ENCODE data around the gene CAPN1. TPM values are rescaled to one million over a fixed set of nuclear protein-coding genes. Genes with fewer than 3 reads are reported as not detected.
"Not testable (repeated sequence)": the region's sequence is repeated elsewhere in the genome, so short reads cannot be mapped to it uniquely, and the experiment has no call there.

CAPN1 gene
- total and polyA plus RNA-seq, 8 donors: 79.5 to 325 (median 134) TPM

GRCh38 chr11:65243797-65244196, 62.1 kb downstream of the CAPN1 start:
- DNase-seq: no peak
- no peak overlapping the region for H3K4me3 ChIP-seq
- H3K27ac ChIP-seq: no peak overlapping the region
- no peaks in the 10 kb centered on the region for H3K36me3 ChIP-seq
- WGBS, 5 donors: 59 to 70% (median 61%) methylated on average over 4 of the region's 4 CpGs
- H3K9me3 ChIP-seq: peaks cover 0 to 6% (median 0%) of the 10 kb centered on the region in 4 donors
- TF ChIP-seq CTCF (IDR thresholded peaks at IDR 0.05) (no peak), POLR2AphosphoS5 (IDR thresholded peaks at IDR 0.05) (no peak), POLR2A (IDR thresholded peaks at IDR 0.05) (no peak), EP300 (IDR thresholded peaks at IDR 0.05) (no peak)
- H3K27me3 ChIP-seq: no peaks in the 10 kb centered on the region
- intact Hi-C loops (cut with DNase I; ENCODE audit: low total_unique reads): no loop called here
- no peaks in the 10 kb centered on the region for H3K4me1 ChIP-seq

GRCh38 chr11:65245046-65245445, 63.3 kb downstream of the CAPN1 start:
- H3K4me3 ChIP-seq; intact Hi-C loops (cut with DNase I; ENCODE audit: low total_unique reads); H3K27ac ChIP-seq; DNase-seq; H3K27me3 ChIP-seq; H3K9me3 ChIP-seq; H3K36me3 ChIP-seq; H3K4me1 ChIP-seq: not testable (repeated sequence)
- 77 to 89% (median 86%) methylated on average over 8 of the region's 8 CpGs for WGBS, 5 donors

GRCh38 chr11:65246506-65246905, 64.8 kb downstream of the CAPN1 start:
- peaks cover 0 to 6% (median 0%) of the 10 kb centered on the region in 4 donors for H3K9me3 ChIP-seq
- no peaks in the 10 kb centered on the region for H3K4me1 ChIP-seq
- DNase-seq: peak in 1 of 2 donors; percentile 24
- no peak for TF ChIP-seq POLR2A (IDR thresholded peaks at IDR 0.05)
- no peak for TF ChIP-seq EP300 (IDR thresholded peaks at IDR 0.05)
- TF ChIP-seq POLR2AphosphoS5 (IDR thresholded peaks at IDR 0.05): no peak
- no peak for TF ChIP-seq CTCF (IDR thresholded peaks at IDR 0.05)
- no peak overlapping the region for H3K27ac ChIP-seq
- H3K36me3 ChIP-seq: no peaks in the 10 kb centered on the region
- 54 to 81% (median 62%) methylated on average over 4 to 5 of the region's 5 CpGs for WGBS, 5 donors
- H3K4me3 ChIP-seq: no peak overlapping the region
- H3K27me3 ChIP-seq: peaks cover 0 to 2% (median 0%) of the 10 kb centered on the region in 3 donors
- intact Hi-C loops (cut with DNase I; ENCODE audit: low total_unique reads): no loop called here

GRCh38 chr11:65248184-65248710, 66.5 kb downstream of the CAPN1 start:
- 76 to 87% (median 81%) methylated on average over 9 of the region's 9 CpGs for whole genome bisulfite sequencing, 5 donors

GRCh38 chr11:65251476-65251875, 69.7 kb downstream of the CAPN1 start:
- H3K27me3 ChIP-seq: peaks cover 0 to 7% (median 0%) of the 10 kb centered on the region in 3 donors
- DNase-seq: no peak
- intact Hi-C loops (cut with DNase I; ENCODE audit: low total_unique reads): no loop called here
- no peaks in the 10 kb centered on the region for H3K4me1 ChIP-seq
- no peaks in the 10 kb centered on the region for H3K36me3 ChIP-seq
- H3K27ac ChIP-seq: no peak overlapping the region
- no peaks in the 10 kb centered on the region for H3K9me3 ChIP-seq
- TF ChIP-seq POLR2AphosphoS5 (IDR thresholded peaks at IDR 0.05) (no peak), CTCF (IDR thresholded peaks at IDR 0.05) (no peak), POLR2A (IDR thresholded peaks at IDR 0.05) (no peak), EP300 (IDR thresholded peaks at IDR 0.05) (no peak)
- 88 to 96% (median 90%) methylated on average over 4 to 9 of the region's 9 CpGs for WGBS, 5 donors
- H3K4me3 ChIP-seq: no peak overlapping the region

More at GRCh38 chr11:65248184-65248710, 66.5 kb downstream of the CAPN1 start:
- H3K36me3 ChIP-seq; H3K4me1 ChIP-seq; H3K4me3 ChIP-seq; H3K27me3 ChIP-seq; intact Hi-C loops (cut with DNase I; ENCODE audit: low total_unique reads); H3K27ac ChIP-seq; DNase-seq; H3K9me3 ChIP-seq: not testable (repeated sequence)
